ENCODE measurements around the gene RPAP3. TPM values are rescaled to one million over a fixed set of nuclear protein-coding genes. Genes with fewer than 3 reads are reported as not detected.

The RPAP3 gene
- total and polyA plus RNA-seq, 4 donors: 5.5 to 8.1 (median 8.0) TPM

- Histone ChIP-seq H3K36me3 (ENCODE audit: control insufficient read depth in 4 of 4, insufficient read depth in 3 of 4, low read depth in 1 of 4, low read length in 3 of 4) (no peaks in the 10 kb centered on the region), H3K9me3 (ENCODE audit: control insufficient read depth in 4 of 4, low read length in 3 of 4) (no peaks in the 10 kb centered on the region)
- TF ChIP-seq GABPA (IDR thresholded peaks at IDR 0.05 in 1 of 2, conservative IDR thresholded peaks at IDR 0.05 in 1 of 2): no peak
- no peak for TF ChIP-seq MAX (IDR thresholded peaks at IDR 0.05)
- TF ChIP-seq, protein P1, sequence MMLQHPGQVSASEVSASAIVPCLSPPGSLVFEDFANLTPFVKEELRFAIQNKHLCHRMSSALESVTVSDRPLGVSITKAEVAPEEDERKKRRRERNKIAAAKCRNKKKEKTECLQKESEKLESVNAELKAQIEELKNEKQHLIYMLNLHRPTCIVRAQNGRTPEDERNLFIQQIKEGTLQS (IDR thresholded peaks at IDR 0.05): no peak
- no peak for TF ChIP-seq FOXA1 (IDR thresholded peaks at IDR 0.05)
- TF ChIP-seq RXRA (IDR thresholded peaks at IDR 0.05): no peak
- TF ChIP-seq RAD21 (IDR thresholded peaks at IDR 0.05): no peak
Measured at GRCh38 chr12:47747596-47748506, 42.0 kb upstream of the RPAP3 start.

DNA sequence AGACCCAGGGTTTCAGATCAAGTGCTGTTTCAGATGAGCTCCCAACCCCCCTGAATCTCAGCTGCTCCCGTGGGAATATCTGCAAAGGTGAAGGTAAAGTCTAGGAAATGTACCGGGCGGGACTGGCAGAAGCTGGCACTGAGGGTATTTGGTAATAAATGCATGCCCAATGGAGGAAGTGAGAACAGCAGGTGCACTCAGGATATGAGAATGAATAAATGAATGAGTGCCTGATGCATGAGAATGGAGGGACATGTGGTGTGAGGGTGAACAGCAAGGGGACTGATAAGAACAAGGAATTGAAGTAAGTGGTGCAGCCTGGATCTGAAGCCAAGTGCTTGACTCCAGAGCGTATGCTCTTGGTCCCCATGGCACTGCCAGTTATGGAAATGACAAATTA, 41.3 kb upstream of the RPAP3 start:
- Histone ChIP-seq H3K27me3 (ENCODE audit: control insufficient read depth in 4 of 4, insufficient read depth in 4 of 4, low read length in 3 of 4) (no peaks in the 10 kb centered on the region), H3K27ac (ENCODE audit: low read depth in 1 of 2, low read length in 2 of 2) (no peak overlapping the region), H3K36me3 (ENCODE audit: control insufficient read depth in 4 of 4, insufficient read depth in 3 of 4, low read depth in 1 of 4, low read length in 3 of 4) (no peaks in the 10 kb centered on the region), H3K4me3 (ENCODE audit: low read depth in 1 of 3, low read length in 3 of 3) (no peak overlapping the region), H3K4me1 (ENCODE audit: control insufficient read depth in 4 of 4, insufficient read depth in 4 of 4, low read length in 3 of 4) (no peaks in the 10 kb centered on the region), H3K9me3 (ENCODE audit: control insufficient read depth in 4 of 4, low read length in 3 of 4) (no peaks in the 10 kb centered on the region), H3K9ac (ENCODE audit: low read depth in 1 of 2, low read length in 2 of 2) (no peak overlapping the region)
- no peak for DNase-seq (ENCODE audit: low spot score)
- TF ChIP-seq NR2F2 (IDR thresholded peaks at IDR 0.05): no peak
- TF ChIP-seq TAF1 (conservative IDR thresholded peaks at IDR 0.05): no peak
- no peak for TF ChIP-seq EGR1 (IDR thresholded peaks at IDR 0.05; ENCODE audit: low read depth in 2 of 2)
- TF ChIP-seq HNF4A (conservative IDR thresholded peaks at IDR 0.05): no peak
- TF ChIP-seq SP1 (IDR thresholded peaks at IDR 0.05): no peak
- TF ChIP-seq RXRA (IDR thresholded peaks at IDR 0.05): no peak
- TF ChIP-seq, protein P2, sequence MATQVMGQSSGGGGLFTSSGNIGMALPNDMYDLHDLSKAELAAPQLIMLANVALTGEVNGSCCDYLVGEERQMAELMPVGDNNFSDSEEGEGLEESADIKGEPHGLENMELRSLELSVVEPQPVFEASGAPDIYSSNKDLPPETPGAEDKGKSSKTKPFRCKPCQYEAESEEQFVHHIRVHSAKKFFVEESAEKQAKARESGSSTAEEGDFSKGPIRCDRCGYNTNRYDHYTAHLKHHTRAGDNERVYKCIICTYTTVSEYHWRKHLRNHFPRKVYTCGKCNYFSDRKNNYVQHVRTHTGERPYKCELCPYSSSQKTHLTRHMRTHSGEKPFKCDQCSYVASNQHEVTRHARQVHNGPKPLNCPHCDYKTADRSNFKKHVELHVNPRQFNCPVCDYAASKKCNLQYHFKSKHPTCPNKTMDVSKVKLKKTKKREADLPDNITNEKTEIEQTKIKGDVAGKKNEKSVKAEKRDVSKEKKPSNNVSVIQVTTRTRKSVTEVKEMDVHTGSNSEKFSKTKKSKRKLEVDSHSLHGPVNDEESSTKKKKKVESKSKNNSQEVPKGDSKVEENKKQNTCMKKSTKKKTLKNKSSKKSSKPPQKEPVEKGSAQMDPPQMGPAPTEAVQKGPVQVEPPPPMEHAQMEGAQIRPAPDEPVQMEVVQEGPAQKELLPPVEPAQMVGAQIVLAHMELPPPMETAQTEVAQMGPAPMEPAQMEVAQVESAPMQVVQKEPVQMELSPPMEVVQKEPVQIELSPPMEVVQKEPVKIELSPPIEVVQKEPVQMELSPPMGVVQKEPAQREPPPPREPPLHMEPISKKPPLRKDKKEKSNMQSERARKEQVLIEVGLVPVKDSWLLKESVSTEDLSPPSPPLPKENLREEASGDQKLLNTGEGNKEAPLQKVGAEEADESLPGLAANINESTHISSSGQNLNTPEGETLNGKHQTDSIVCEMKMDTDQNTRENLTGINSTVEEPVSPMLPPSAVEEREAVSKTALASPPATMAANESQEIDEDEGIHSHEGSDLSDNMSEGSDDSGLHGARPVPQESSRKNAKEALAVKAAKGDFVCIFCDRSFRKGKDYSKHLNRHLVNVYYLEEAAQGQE (IDR thresholded peaks at IDR 0.05): no peak
- TF ChIP-seq, protein P1 (IDR thresholded peaks at IDR 0.05): no peak
- TF ChIP-seq GABPA (IDR thresholded peaks at IDR 0.05 in 1 of 2, conservative IDR thresholded peaks at IDR 0.05 in 1 of 2): no peak
- 78% methylated on average over 4 of the region's 4 CpGs for WGBS

More at GRCh38 chr12:47747596-47748506, 42.0 kb upstream of the RPAP3 start:
- H3K9ac ChIP-seq (ENCODE audit: low read depth in 1 of 2, low read length in 2 of 2): no peak overlapping the region
- no peaks in the 10 kb centered on the region for H3K27me3 ChIP-seq (ENCODE audit: control insufficient read depth in 4 of 4, insufficient read depth in 4 of 4, low read length in 3 of 4)
- no peak overlapping the region for H3K4me3 ChIP-seq (ENCODE audit: low read depth in 1 of 3, low read length in 3 of 3)
- no peak overlapping the region for H3K27ac ChIP-seq (ENCODE audit: low read depth in 1 of 2, low read length in 2 of 2)
- DNase-seq (ENCODE audit: low spot score): no peak
- no peaks in the 10 kb centered on the region for H3K4me1 ChIP-seq (ENCODE audit: control insufficient read depth in 4 of 4, insufficient read depth in 4 of 4, low read length in 3 of 4)
- WGBS: 89% methylated on average over 14 of the region's 14 CpGs

- no peak overlapping the region for H3K27ac ChIP-seq (ENCODE audit: low read depth in 1 of 2, low read length in 2 of 2)
- no peak overlapping the region for H3K9ac ChIP-seq (ENCODE audit: low read depth in 1 of 2, low read length in 2 of 2)
- H3K27me3 ChIP-seq (ENCODE audit: control insufficient read depth in 4 of 4, insufficient read depth in 4 of 4, low read length in 3 of 4): no peaks in the 10 kb centered on the region
- 86% methylated on average over 7 of the region's 7 CpGs for WGBS
- no peak overlapping the region for H3K4me3 ChIP-seq (ENCODE audit: low read depth in 1 of 3, low read length in 3 of 3)
- no peaks in the 10 kb centered on the region for H3K9me3 ChIP-seq (ENCODE audit: control insufficient read depth in 4 of 4, low read length in 3 of 4)
- no peaks in the 10 kb centered on the region for H3K36me3 ChIP-seq (ENCODE audit: control insufficient read depth in 4 of 4, insufficient read depth in 3 of 4, low read depth in 1 of 4, low read length in 3 of 4)
- no peak for DNase-seq (ENCODE audit: low spot score)
- H3K4me1 ChIP-seq (ENCODE audit: control insufficient read depth in 4 of 4, insufficient read depth in 4 of 4, low read length in 3 of 4): no peaks in the 10 kb centered on the region
- TF ChIP-seq, protein P3, sequence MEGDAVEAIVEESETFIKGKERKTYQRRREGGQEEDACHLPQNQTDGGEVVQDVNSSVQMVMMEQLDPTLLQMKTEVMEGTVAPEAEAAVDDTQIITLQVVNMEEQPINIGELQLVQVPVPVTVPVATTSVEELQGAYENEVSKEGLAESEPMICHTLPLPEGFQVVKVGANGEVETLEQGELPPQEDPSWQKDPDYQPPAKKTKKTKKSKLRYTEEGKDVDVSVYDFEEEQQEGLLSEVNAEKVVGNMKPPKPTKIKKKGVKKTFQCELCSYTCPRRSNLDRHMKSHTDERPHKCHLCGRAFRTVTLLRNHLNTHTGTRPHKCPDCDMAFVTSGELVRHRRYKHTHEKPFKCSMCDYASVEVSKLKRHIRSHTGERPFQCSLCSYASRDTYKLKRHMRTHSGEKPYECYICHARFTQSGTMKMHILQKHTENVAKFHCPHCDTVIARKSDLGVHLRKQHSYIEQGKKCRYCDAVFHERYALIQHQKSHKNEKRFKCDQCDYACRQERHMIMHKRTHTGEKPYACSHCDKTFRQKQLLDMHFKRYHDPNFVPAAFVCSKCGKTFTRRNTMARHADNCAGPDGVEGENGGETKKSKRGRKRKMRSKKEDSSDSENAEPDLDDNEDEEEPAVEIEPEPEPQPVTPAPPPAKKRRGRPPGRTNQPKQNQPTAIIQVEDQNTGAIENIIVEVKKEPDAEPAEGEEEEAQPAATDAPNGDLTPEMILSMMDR (IDR thresholded peaks at IDR 0.05; ENCODE audit: low read depth, low read length, missing input control): no peak
- TF ChIP-seq, protein P1 (IDR thresholded peaks at IDR 0.05): no peak
- TF ChIP-seq EGR1 (IDR thresholded peaks at IDR 0.05; ENCODE audit: low read depth in 2 of 2) (no peak), YY1 (IDR thresholded peaks at IDR 0.05) (no peak), JUND (IDR thresholded peaks at IDR 0.05) (no peak), GABPA (IDR thresholded peaks at IDR 0.05 in 1 of 2, conservative IDR thresholded peaks at IDR 0.05 in 1 of 2) (no peak), NR2F2 (IDR thresholded peaks at IDR 0.05) (no peak), SP1 (IDR thresholded peaks at IDR 0.05) (no peak), FOXA1 (IDR thresholded peaks at IDR 0.05) (no peak), TAF1 (conservative IDR thresholded peaks at IDR 0.05) (no peak), HNF4G (IDR thresholded peaks at IDR 0.05) (no peak), HNF4A (conservative IDR thresholded peaks at IDR 0.05) (no peak), RAD21 (IDR thresholded peaks at IDR 0.05) (no peak), FOXA2 (IDR thresholded peaks at IDR 0.05) (no peak), RXRA (IDR thresholded peaks at IDR 0.05) (no peak)
Measured at GRCh38 chr12:47746523-47746922, 40.7 kb upstream of the RPAP3 start.
